K562 (cell line): ENCODE results near the gene DEGS2. TPM values are rescaled to one million over a fixed set of nuclear protein-coding genes. Genes with fewer than 3 reads are reported as not detected.

ENCODE experiments used
- ATAC-seq: fragments of 200-7000 bp; cut with Tn5 transposase; 3 replicates; pipeline ENCODE4 v1.9.1; 2020; ENCODE audit warnings: moderate library complexity
- BruUV-seq: library from RNA; stranded (reverse); fragments of 400-500 nt; replicated peaks from 2 replicates; lab custom pipeline; 2021; lab: Mats Ljungman, UMichigan
- CTCF ChIA-PET: fragments of 300-600 bp; formaldehyde crosslinking; extraction: SDS; loops from one replicate; lab custom pipeline; 2021; ENCODE audit warnings: low intra/inter-chr PET ratio; lab: Yijun Ruan, JAX
- POLR2A ChIA-PET: fragments of 300-600, 350-650 bp; sonication (Branson Sonifier 250); formaldehyde crosslinking; extraction: SDS; loops from one replicate; lab custom pipeline; 2021; ENCODE audit warnings: antibody characterized with exemption, inconsistent platforms; lab: Yijun Ruan, JAX
- DNase-seq, 4 experiments: peaks; one replicate each; pipeline versions ENCODE4 v3.0.0 to v3.0.0-alpha.2; 2011 to 2018; ENCODE audit warnings: low spot score in 3 of 4, mixed read lengths in 3 of 4; ENCODE audit errors: extremely low read depth in 1 of 4
- FAIRE-seq: peaks from 2 replicates; lab custom pipeline; 2011; peaks lifted over from hg19 to GRCh38; lab: Jason Lieb, UNC
- H2AFZ ChIP-seq: 2 replicates; pipeline ENCODE4 v1.6.0; 2011; ENCODE audit warnings: low read depth, low read length, control low read depth, inconsistent platforms
- H3K27ac ChIP-seq: fragments of 200-600 bp; 3 replicates; pipeline ENCODE4 v1.8.0; 2011; ENCODE audit warnings: low read depth, mild to moderate bottlenecking, control low read depth, inconsistent platforms, low read length, moderate library complexity, mixed read lengths; ENCODE audit errors: extremely low read depth
- H3K27me3 ChIP-seq, 2 experiments: fragments of 300-600 bp in 1 of 2; 2 replicates in 1 of 2; 3 replicates in 1 of 2; pipeline versions ENCODE4 v1.6.0 to v1.8.0; 2011; ENCODE audit warnings: inconsistent platforms in 2 of 2, low read length in 2 of 2, mild to moderate bottlenecking in 1 of 2, mixed read lengths in 1 of 2, moderate library complexity in 1 of 2; ENCODE audit not compliant: control insufficient read depth in 2 of 2, insufficient read depth in 2 of 2
- H3K36me3 ChIP-seq: fragments of 300-600 bp; 3 replicates; pipeline ENCODE4 v1.8.0; 2011; ENCODE audit warnings: mild to moderate bottlenecking, low read length, inconsistent platforms; ENCODE audit not compliant: control insufficient read depth, insufficient read depth
- H3K4me1 ChIP-seq, 2 experiments: fragments of 200-600 bp in 1 of 2; replicated peaks in 1 of 2; 2 replicates in 1 of 2; 3 replicates in 1 of 2; pipeline versions ENCODE4 v1.5.1 to v1.8.0; 2011; ENCODE audit warnings: inconsistent platforms in 2 of 2, low read length in 2 of 2, mild to moderate bottlenecking in 1 of 2, mixed read lengths in 1 of 2, moderate library complexity in 1 of 2; ENCODE audit not compliant: control insufficient read depth in 2 of 2, insufficient read depth in 2 of 2
- H3K4me2 ChIP-seq: 2 replicates; pipeline ENCODE4 v1.6.1; 2011; ENCODE audit warnings: low read length, control low read depth, inconsistent platforms, mixed read lengths; ENCODE audit not compliant: insufficient read depth
- H3K4me3 ChIP-seq: fragments of 200-600 bp; sonication (generic), shearing (Covaris generic); 2 replicates; pipeline ENCODE4 v1.5.1; 2016; ENCODE audit warnings: control low read depth, inconsistent platforms
- H3K79me2 ChIP-seq: fragments of 200-600 bp; 3 replicates; pipeline ENCODE4 v1.8.0; 2011; ENCODE audit warnings: low read length, inconsistent platforms; ENCODE audit not compliant: control insufficient read depth, insufficient read depth
- H3K9ac ChIP-seq, 2 experiments: 2 replicates each; pipeline versions ENCODE4 v1.6.0 to v1.6.1; 2011; ENCODE audit warnings: low read depth in 2 of 2, low read length in 2 of 2, control low read depth in 1 of 2, inconsistent platforms in 1 of 2, mild to moderate bottlenecking in 1 of 2, mixed read lengths in 1 of 2; ENCODE audit not compliant: insufficient read depth in 1 of 2
- H3K9me1 ChIP-seq: one replicate; pipeline ENCODE4 v1.6.0; 2011; ENCODE audit warnings: inconsistent platforms, mild to moderate bottlenecking, low read length, moderate library complexity; ENCODE audit not compliant: control insufficient read depth, insufficient read depth
- H3K9me3 ChIP-seq: replicated peaks from 2 replicates; pipeline ENCODE4 v1.5.1; 2011; ENCODE audit warnings: low read depth, low read length, inconsistent platforms; ENCODE audit not compliant: control insufficient read depth, insufficient read depth
- H4K20me1 ChIP-seq: replicated peaks from 2 replicates; pipeline ENCODE4 v1.6.1; 2011; ENCODE audit warnings: low read length, inconsistent platforms, mixed read lengths; ENCODE audit not compliant: control insufficient read depth, insufficient read depth
- DACH1 ChIP-seq: fragments of 450-650 bp; IDR thresholded peaks from 2 replicates; pipeline ENCODE4 v1.6.1; 2018; ENCODE audit not compliant: partially characterized antibody
- KDM1A ChIP-seq, 2 experiments: fragments of 450-650 bp; IDR thresholded peaks; 2 replicates each; pipeline ENCODE4 v1.6.1; 2016; ENCODE audit warnings: mild to moderate bottlenecking in 2 of 2
- MLX ChIP-seq, 2 experiments: fragments of 450-650 bp in 1 of 2; sonication (generic) in 1 of 2; formaldehyde crosslinking; conservative IDR thresholded peaks; 2 replicates each; pipeline versions ENCODE4 v1.4.0 to v1.8.1; 2020 to 2022; ENCODE audit warnings: mild to moderate bottlenecking in 1 of 2, missing genetic modification reagents in 1 of 2
- RAD21 ChIP-seq, 2 experiments: fragments of 250-450 bp in 1 of 2; fragments of 450-650 bp in 1 of 2; sonication (Bioruptor Pico) in 1 of 2; formaldehyde crosslinking in 1 of 2; IDR thresholded peaks in 1 of 2; conservative IDR thresholded peaks in 1 of 2; 2 replicates each; pipeline versions ENCODE4 v1.4.0 to v1.8.0; 2020 to 2022; ENCODE audit warnings: mild to moderate bottlenecking in 2 of 2, moderate library complexity in 1 of 2
- RFX1 ChIP-seq: fragments of 450-650 bp; IDR thresholded peaks from 2 replicates; pipeline ENCODE4 v1.6.1; 2016; ENCODE audit warnings: mild to moderate bottlenecking, moderate library complexity
- TEAD1 ChIP-seq, 2 experiments: fragments of 450-650 bp in 1 of 2; sonication (generic) in 1 of 2; formaldehyde crosslinking; IDR thresholded peaks; 2 replicates each; pipeline versions ENCODE4 v1.4.0 to v1.8.0; 2020 to 2022; ENCODE audit warnings: mild to moderate bottlenecking in 2 of 2, missing genetic modification reagents in 1 of 2
- TOE1 ChIP-seq, 2 experiments: fragments of 450-650 bp in 1 of 2; sonication (generic) in 1 of 2; formaldehyde crosslinking in 1 of 2; IDR thresholded peaks; 2 replicates each; pipeline versions ENCODE4 v1.7.1 to v1.8.0; 2016 to 2022; ENCODE audit warnings: borderline replicate concordance in 2 of 2, mild to moderate bottlenecking in 2 of 2, antibody characterized with exemption in 1 of 2, inconsistent platforms in 1 of 2, low read depth in 1 of 2, missing genetic modification reagents in 1 of 2, moderate library complexity in 1 of 2
- ZNF586 ChIP-seq: fragments of 450-650 bp; formaldehyde crosslinking; conservative IDR thresholded peaks from 2 replicates; pipeline ENCODE4 v1.4.0; 2020; ENCODE audit warnings: mild to moderate bottlenecking, moderate library complexity
- ZNF740 ChIP-seq, 3 experiments: fragments of 200-800 bp in 1 of 3; sonication (Bioruptor generic) in 1 of 3; sonication (generic) in 1 of 3; formaldehyde crosslinking in 1 of 3; IDR thresholded peaks; 2 replicates each; pipeline versions ENCODE4 v1.6.1 to v1.8.0; 2016 to 2022; ENCODE audit warnings: mild to moderate bottlenecking in 2 of 3, missing compliant biosample characterization in 2 of 3, missing genetic modification characterization in 2 of 3, missing genetic modification reagents in 1 of 3
- whole genome bisulfite sequencing: fragments of 100-300 bp; shearing (Covaris generic); methylation state at CpG from one replicate; pipeline ENCODE4 v1.1.6; 2016; ENCODE audit warnings: low coverage, mixed read lengths; ENCODE audit not compliant: insufficient coverage; ENCODE audit errors: missing lambda C conversion rate; 5-methylcytosine and 5-hydroxymethylcytosine counted together
- in situ Hi-C: fragments of 300-500 bp; cut with MboI; formaldehyde crosslinking; loops from 4 replicates; pipeline ENCODE4 v1.15.0; 2018; ENCODE audit warnings: inconsistent platforms, mixed read lengths
- intact Hi-C: fragments of 100-400 bp; cut with micrococcal nuclease; formaldehyde crosslinking; loops from 2 replicates; pipeline ENCODE4 v1.14.2; 2022
- polyA plus RNA-seq, 8 experiments: library from polyadenylated mRNA; depleted of rRNA in 4 of 8; stranded (reverse) in 5 of 8; unstranded in 3 of 8; fragments of >200 nt; fragmentation: Nextera tagmentation in 2 of 8; fragmentation: Illumina TruSeq in 1 of 8; extraction: Ambion mirVana in 2 of 8; extraction: Trizol in 1 of 8; gene quantifications; 2 replicates each; pipeline versions ENCODE4 v1.2.1 to v1.2.3, GENCODE V29; 2011 to 2014; ENCODE audit warnings: inconsistent platforms in 1 of 8, missing spikeins in 1 of 8
- total RNA-seq, 7 experiments: library from RNA; depleted of rRNA in 6 of 7; stranded (reverse); fragments of >200 nt in 6 of 7; fragmentation: Illumina TruSeq in 2 of 7; extraction: Trizol in 2 of 7; gene quantifications; 2 replicates each; pipeline versions ENCODE4 v1.2.1 to v1.2.3, GENCODE V29; 2011 to 2021; ENCODE audit warnings: low replicate concordance in 1 of 7

DEGS2 gene
- total and polyA plus RNA-seq, 9 of the 15 experiments (the other 6 are each of a cell fraction or from before 2014, with no cell fraction given), result 0.22 to 2.9 (median 0.70) TPM

GRCh38 chr14:100102156-100102785 lies 57.2 kb downstream of the DEGS2 start:
- Histone ChIP-seq H3K79me2 (no peaks in the 10 kb centered on the region), H3K4me3 (no peak overlapping the region), H3K4me2 (no peak overlapping the region), H3K27ac (no peak overlapping the region), H3K9me1 (no peaks in the 10 kb centered on the region), H3K27me3 (no peaks in the 10 kb centered on the region), H3K9me3 (no peaks in the 10 kb centered on the region), H3K36me3 (peaks cover 15% of the 10 kb centered on the region; the same call in 1 of the 3 replicates), H3K9ac (no peak overlapping the region)
- CTCF ChIA-PET, result no interaction called here
- DNase-seq, result no peak
- in situ Hi-C loops, result no loop called here
- BruUV-seq, result no TSS peak
- WGBS, result 66% methylated on average over 6 of the region's 8 CpGs
- intact Hi-C loops, result no loop called here
- FAIRE-seq, result peak; percentile 46
- TF ChIP-seq RAD21 (CRISPR knock-in tag; conservative IDR thresholded peaks at IDR 0.05 in 1 of 2, IDR thresholded peaks at IDR 0.05 in 1 of 2) (0 out of 4 replicates have a peak, but pooled peaks of 1 of the 2 experiments have one; percentile 5), DACH1 (no peak), ZNF586 (no peak)
- TF ChIP-seq, all 486 proteins: peak for 1
- POLR2A ChIA-PET, result no interaction called here
- Histone ChIP-seq H2AFZ (no peak overlapping the region), H3K4me1 (peaks cover 5% of the 10 kb centered on the region in 2 experiments; a peak in 3 of 5 replicates), H4K20me1 (no peaks in the 10 kb centered on the region)
- ATAC-seq, result no peak

GRCh38 chr14:100100032-100100703 lies 59.3 kb downstream of the DEGS2 start:
- H3K27me3 ChIP-seq, result no peaks in the 10 kb centered on the region
- DNase-seq, result no peak
- no TSS peak for BruUV-seq
- H2AFZ ChIP-seq, result no peak overlapping the region
- in situ Hi-C loops, result no loop called here
- H3K79me2 ChIP-seq, result no peaks in the 10 kb centered on the region
- H3K9me3 ChIP-seq, result no peaks in the 10 kb centered on the region
- no peaks in the 10 kb centered on the region; a peak in 1 of 5 replicates for H3K4me1 ChIP-seq
- 71% methylated on average over 14 of the region's 14 CpGs for WGBS
- no peak overlapping the region for H3K27ac ChIP-seq
- no peaks in the 10 kb centered on the region for H3K9me1 ChIP-seq
- no peak overlapping the region for H3K9ac ChIP-seq
- no peak overlapping the region for H3K4me2 ChIP-seq
- H3K4me3 ChIP-seq, result no peak overlapping the region
- intact Hi-C loops, result no loop called here
- no peaks in the 10 kb centered on the region for H4K20me1 ChIP-seq
- no peak for ATAC-seq
- no peak for FAIRE-seq
- peaks cover 18% of the 10 kb centered on the region; the same call in 1 of the 3 replicates for H3K36me3 ChIP-seq
- CTCF ChIA-PET, result no interaction called here
- POLR2A ChIA-PET, result interaction anchor here (0.6 kb wide), 1 partner anchor 47 kb away, joined by 3 read pairs; no protein-coding TSS in a partner anchor
- TF ChIP-seq KDM1A (IDR thresholded peaks at IDR 0.05) (no peak), RFX1 (no peak), TOE1 (IDR thresholded peaks at IDR 0.05; ENCODE audit: borderline replicate concordance) (no peak), TOE1 (CRISPR knock-in tag; IDR thresholded peaks at IDR 0.05; ENCODE audit: borderline replicate concordance, low read depth) (no peak), TEAD1 (CRISPR knock-in tag; IDR thresholded peaks at IDR 0.05) (no peak), MLX (CRISPR knock-in tag; conservative IDR thresholded peaks at IDR 0.05) (no peak), ZNF740 (CRISPR knock-in tag; IDR thresholded peaks at IDR 0.05) (no peak), ZNF740 (tag; IDR thresholded peaks at IDR 0.05) (no peak)
